Breast epithelium (tissue), 4 donors: ENCODE results near the gene GALNT5. TPM values are rescaled to one million over a fixed set of nuclear protein-coding genes. Genes with fewer than 3 reads are reported as not detected.
"Not testable (repeated sequence)": the region's sequence is repeated elsewhere in the genome, so short reads cannot be mapped to it uniquely, and the experiment has no call there.

Source experiments
- DNase-seq, 2 donors: peaks; one replicate each; pipeline ENCODE4 v3.0.0-alpha.2; 2019; ENCODE audit warnings: low spot score in 2 of 2
- H3K27ac ChIP-seq, 2 donors: fragments of 200-600 bp; sonication (generic) in 1 of 2; one replicate each; pipeline ENCODE4 v1.5.1; 2016 to 2019; ENCODE audit warnings: mild to moderate bottlenecking in 1 of 2
- H3K27me3 ChIP-seq, 2 donors: fragments of 200-600 bp; sonication (generic) in 1 of 2; one replicate each; pipeline versions ENCODE4 v1.5.1 to v1.6.0; 2017 to 2019; ENCODE audit warnings: control low read depth in 1 of 2, mild to moderate bottlenecking in 1 of 2
- H3K36me3 ChIP-seq: fragments of 200-600 bp; one replicate; pipeline ENCODE4 v1.5.1; 2019
- H3K4me1 ChIP-seq, 2 donors: fragments of 200-600 bp; sonication (generic); one replicate each; pipeline ENCODE4 v1.5.1; 2016 to 2019; ENCODE audit warnings: control low read depth in 1 of 2
- H3K4me3 ChIP-seq, 3 donors: fragments of 200-600 bp; sonication (generic); 1 replicate in 2 of 3; 2 replicates in 1 of 3; pipeline ENCODE4 v1.5.1; 2016 to 2019; ENCODE audit warnings: mild to moderate bottlenecking in 3 of 3, moderate library complexity in 2 of 3
- H3K9me3 ChIP-seq, 2 donors: fragments of 200-600 bp; sonication (generic) in 1 of 2; one replicate each; pipeline ENCODE4 v1.5.1; 2016 to 2019; ENCODE audit warnings: control low read depth in 1 of 2
- CTCF ChIP-seq, 3 donors: fragments of 450-650 bp; IDR thresholded peaks; one replicate each; pipeline ENCODE4 v1.5.1; 2016 to 2017; ENCODE audit warnings: antibody characterized with exemption in 3 of 3, mild to moderate bottlenecking in 3 of 3, moderate library complexity in 3 of 3
- POLR2A ChIP-seq: fragments of 450-650 bp; IDR thresholded peaks from one replicate; pipeline ENCODE4 v1.6.1; 2016; ENCODE audit warnings: antibody characterized with exemption, mild to moderate bottlenecking, moderate library complexity
- POLR2AphosphoS5 ChIP-seq, 3 donors: sonication (generic); formaldehyde crosslinking; IDR thresholded peaks; one replicate each; pipeline ENCODE4 v1.6.1; 2017; ENCODE audit warnings: antibody characterized with exemption in 3 of 3
- intact Hi-C: fragments of 100-400 bp; cut with DNase I; formaldehyde crosslinking; loops from one replicate; pipeline ENCODE4 v1.15.1; 2023; ENCODE audit warnings: low total_unique reads
- total RNA-seq, 3 donors: library from RNA; depleted of rRNA; stranded (reverse); fragments of >200 nt; gene quantifications; one replicate each; pipeline ENCODE4 v1.1.0, GENCODE V29; 2016

GALNT5 gene
- total RNA-seq, 3 donors from 2014 or later = 0.16 to 2.0 (median 1.6) TPM

GRCh38 chr2:157336137-157337010 lies 78.9 kb downstream of the GALNT5 start:
- Histone ChIP-seq H3K9me3 (no peaks in the 10 kb centered on the region), H3K4me3 (no peak overlapping the region), H3K36me3 (no peaks in the 10 kb centered on the region), H3K4me1 (no peaks in the 10 kb centered on the region), H3K27ac (no peak overlapping the region), H3K27me3 (no peaks in the 10 kb centered on the region)
- DNase-seq = no peak
- intact Hi-C loops = no loop called here
- TF ChIP-seq POLR2A = no peak
- TF ChIP-seq CTCF (IDR thresholded peaks at IDR 0.05) = peak; percentile 37 to 39 (median 39)
- no peak for TF ChIP-seq POLR2AphosphoS5 (IDR thresholded peaks at IDR 0.05)

GRCh38 chr2:157337978-157338377 lies 80.5 kb downstream of the GALNT5 start:
- Histone ChIP-seq H3K36me3 (no peaks in the 10 kb centered on the region), H3K9me3 (no peaks in the 10 kb centered on the region), H3K27ac (no peak overlapping the region), H3K4me3 (no peak overlapping the region), H3K4me1 (no peaks in the 10 kb centered on the region), H3K27me3 (no peaks in the 10 kb centered on the region)
- TF ChIP-seq CTCF (IDR thresholded peaks at IDR 0.05) (no peak), POLR2A (no peak), POLR2AphosphoS5 (IDR thresholded peaks at IDR 0.05) (no peak)
- intact Hi-C loops = no loop called here
- DNase-seq = no peak

- no peak for DNase-seq
- no peak overlapping the region for H3K4me3 ChIP-seq
- no peaks in the 10 kb centered on the region for H3K36me3 ChIP-seq
- no peak overlapping the region for H3K27ac ChIP-seq
- no peaks in the 10 kb centered on the region for H3K27me3 ChIP-seq
- no peaks in the 10 kb centered on the region for H3K4me1 ChIP-seq
- intact Hi-C loops = loop anchor here (5.0 kb wide), 1 partner anchor 1327 kb away; no protein-coding TSS in a partner anchor
- H3K9me3 ChIP-seq = no peaks in the 10 kb centered on the region
- no peak for TF ChIP-seq CTCF (IDR thresholded peaks at IDR 0.05)
- TF ChIP-seq POLR2AphosphoS5 (IDR thresholded peaks at IDR 0.05) = no peak
- no peak for TF ChIP-seq POLR2A
Observed at GRCh38 chr2:157339965-157340655, 82.6 kb downstream of the GALNT5 start.

- intact Hi-C loops = loop anchor here (5.0 kb wide), 1 partner anchor 1326 kb away; no protein-coding TSS in a partner anchor
- not testable (repeated sequence) for H3K27ac ChIP-seq, H3K27me3 ChIP-seq, H3K9me3 ChIP-seq, H3K4me3 ChIP-seq, H3K36me3 ChIP-seq, DNase-seq, H3K4me1 ChIP-seq
Observed at GRCh38 chr2:157341381-157341780, 83.9 kb downstream of the GALNT5 start.

- H3K27me3 ChIP-seq = no peaks in the 10 kb centered on the region
- H3K4me3 ChIP-seq = no peak overlapping the region
- H3K9me3 ChIP-seq = no peaks in the 10 kb centered on the region
- no peak overlapping the region for H3K27ac ChIP-seq
- TF ChIP-seq CTCF (IDR thresholded peaks at IDR 0.05) = no peak
- TF ChIP-seq POLR2AphosphoS5 (IDR thresholded peaks at IDR 0.05) = no peak
- no peak for TF ChIP-seq POLR2A
- DNase-seq = no peak
- H3K4me1 ChIP-seq = no peaks in the 10 kb centered on the region
- intact Hi-C loops = loop anchor here (2.0 kb wide), 1 partner anchor 75 kb away; no protein-coding TSS in a partner anchor
- no peaks in the 10 kb centered on the region for H3K36me3 ChIP-seq
Observed at GRCh38 chr2:157345647-157346389, 88.3 kb downstream of the GALNT5 start.
